ENCODE results near the gene UTP15.

GRCh38 chr5:73615085-73615484 lies 49.5 kb downstream of the UTP15 start:
- TF ChIP-seq CTCF (IDR thresholded peaks at IDR 0.05; ENCODE audit: insufficient read depth, low read length), result no peak
- TF ChIP-seq POLR2AphosphoS5 (IDR thresholded peaks at IDR 0.05; ENCODE audit: low read depth), result no peak
- no peak for TF ChIP-seq REST (IDR thresholded peaks at IDR 0.05; ENCODE audit: insufficient replicate concordance, low read depth)
- no peak for TF ChIP-seq SPI1 (IDR thresholded peaks at IDR 0.05; ENCODE audit: borderline replicate concordance, low read depth)
- no peak for TF ChIP-seq GABPA (IDR thresholded peaks at IDR 0.05; ENCODE audit: low read depth)

Data from HL-60 (cell line).